HepG2 (cell line): ENCODE measurements around the gene STIP1. TPM values are rescaled to one million over a fixed set of nuclear protein-coding genes. Genes with fewer than 3 reads are reported as not detected.

Experiments used
- DNMT3B ChIP-seq: conservative IDR thresholded peaks from 2 replicates; pipeline ENCODE4 v1.6.1; 2016; ENCODE audit warnings: missing biosample characterization, control low read depth
- FOXJ3 ChIP-seq: sonication (generic); formaldehyde crosslinking; IDR thresholded peaks from 2 replicates; pipeline ENCODE4 v1.4.0; 2020; ENCODE audit warnings: missing genetic modification reagents, mild to moderate bottlenecking, borderline replicate concordance
- HCFC1 ChIP-seq: fragments of 150-350 bp; IDR thresholded peaks from 2 replicates; pipeline ENCODE4 v1.6.1; 2014; ENCODE audit warnings: low read depth, low read length
- NFIC ChIP-seq: IDR thresholded peaks from 2 replicates; pipeline ENCODE4 v1.6.1; 2012; ENCODE audit warnings: mild to moderate bottlenecking, low read length, inconsistent platforms
- NONO ChIP-seq, 2 experiments: fragments of 450-650 bp in 1 of 2; sonication (generic) in 1 of 2; formaldehyde crosslinking in 1 of 2; IDR thresholded peaks in 1 of 2; conservative IDR thresholded peaks in 1 of 2; 2 replicates each; pipeline versions ENCODE4 v1.6.1 to v1.8.0; 2017 to 2022; ENCODE audit warnings: mild to moderate bottlenecking in 1 of 2, missing genetic modification reagents in 1 of 2, moderate library complexity in 1 of 2
- PTBP1 ChIP-seq: fragments of 200-400 bp; formaldehyde crosslinking; IDR thresholded peaks from 2 replicates; pipeline ENCODE4 v1.6.1; 2018; ENCODE audit warnings: low read length, low read depth; ENCODE audit not compliant: poor library complexity, severe bottlenecking
- RFXANK ChIP-seq: IDR thresholded peaks from 2 replicates; pipeline ENCODE4 v1.6.1; 2016
- SIN3A ChIP-seq: IDR thresholded peaks from 2 replicates; pipeline ENCODE4 v1.6.1; 2011; ENCODE audit warnings: low read depth, mild to moderate bottlenecking, control low read depth, low read length, borderline replicate concordance
- SRSF4 ChIP-seq: fragments of 200-400 bp; formaldehyde crosslinking; IDR thresholded peaks from one replicate; pipeline ENCODE4 v1.6.1; 2018; ENCODE audit warnings: mild to moderate bottlenecking, low read depth, low read length, moderate library complexity; ENCODE audit not compliant: poor library complexity, severe bottlenecking
- TAF1 ChIP-seq: sonication (generic); formaldehyde crosslinking; IDR thresholded peaks from 2 replicates; pipeline ENCODE4 v1.4.0; 2020; ENCODE audit warnings: missing genetic modification reagents
- THAP11 ChIP-seq: IDR thresholded peaks from 2 replicates; pipeline ENCODE4 v1.6.1; 2016; ENCODE audit warnings: missing biosample characterization, missing genetic modification reagents
- YY1 ChIP-seq: IDR thresholded peaks from 2 replicates; pipeline ENCODE4 v1.6.1; 2011; ENCODE audit warnings: low read length, low read depth, moderate library complexity, mild to moderate bottlenecking; ENCODE audit not compliant: insufficient read depth, insufficient replicate concordance
- ZNF496 ChIP-seq: sonication (generic); formaldehyde crosslinking; IDR thresholded peaks from 2 replicates; pipeline ENCODE4 v1.8.1; 2023; ENCODE audit warnings: mild to moderate bottlenecking, moderate library complexity, missing genetic modification reagents; ENCODE audit not compliant: insufficient replicate concordance
- ZNF546 ChIP-seq: sonication (generic); formaldehyde crosslinking; conservative IDR thresholded peaks from 2 replicates; pipeline ENCODE4 v1.8.1; 2023; ENCODE audit warnings: mild to moderate bottlenecking, missing genetic modification reagents
- ZNF562 ChIP-seq: sonication (generic); formaldehyde crosslinking; IDR thresholded peaks from 2 replicates; pipeline ENCODE4 v1.8.0; 2022; ENCODE audit warnings: missing genetic modification reagents, borderline replicate concordance
- ZNF563 ChIP-seq: sonication (generic); formaldehyde crosslinking; IDR thresholded peaks from 2 replicates; pipeline ENCODE4 v1.8.0; 2022; ENCODE audit warnings: mild to moderate bottlenecking, moderate library complexity, missing genetic modification reagents
- ZNF768 ChIP-seq: sonication (generic); formaldehyde crosslinking; IDR thresholded peaks from 2 replicates; pipeline ENCODE4 v1.4.0; 2020; ENCODE audit warnings: missing genetic modification reagents
- ZNF775 ChIP-seq: sonication (generic); formaldehyde crosslinking; IDR thresholded peaks from 2 replicates; pipeline ENCODE4 v1.4.0; 2020; ENCODE audit warnings: missing genetic modification reagents, mild to moderate bottlenecking, moderate library complexity, borderline replicate concordance
- ZNF780A ChIP-seq: sonication (generic); formaldehyde crosslinking; IDR thresholded peaks from 2 replicates; pipeline ENCODE4 v1.8.0; 2022; ENCODE audit warnings: mild to moderate bottlenecking, missing genetic modification reagents, moderate library complexity
- ZNF83 ChIP-seq: sonication (generic); formaldehyde crosslinking; IDR thresholded peaks from 2 replicates; pipeline ENCODE4 v1.4.0; 2020; ENCODE audit warnings: missing genetic modification reagents, mild to moderate bottlenecking, borderline replicate concordance
- polyA plus RNA-seq, 8 experiments: library from polyadenylated mRNA; depleted of rRNA in 3 of 8; stranded (reverse) in 7 of 8; unstranded in 1 of 8; fragments of >200 nt; fragmentation: Illumina TruSeq in 4 of 8; extraction: Trizol in 4 of 8; gene quantifications; 2 replicates each; pipeline versions ENCODE4 v1.2.1 to v1.2.3, GENCODE V29; 2011 to 2016; ENCODE audit warnings: low read depth in 4 of 8, missing spikeins in 1 of 8, mixed read lengths in 1 of 8; ENCODE audit not compliant: insufficient read depth in 1 of 8
- total RNA-seq, 5 experiments: library from RNA; depleted of rRNA; stranded (reverse); fragments of >200 nt; fragmentation: Illumina TruSeq; extraction: Trizol; gene quantifications; 2 replicates each; pipeline ENCODE4 v1.2.3, GENCODE V29; 2016; ENCODE audit warnings: low read depth in 1 of 5
- TF ChIP-seq, protein P1 (sequence below): sonication (generic); formaldehyde crosslinking; IDR thresholded peaks from 2 replicates; pipeline ENCODE4 v1.5.0; 2020; ENCODE audit warnings: mild to moderate bottlenecking, missing genetic modification reagents, moderate library complexity
- TF ChIP-seq, protein P2 (sequence below): sonication (generic); formaldehyde crosslinking; IDR thresholded peaks from 2 replicates; pipeline ENCODE4 v1.4.0; 2020; ENCODE audit warnings: missing genetic modification reagents, borderline replicate concordance
- TF ChIP-seq, protein P3 (sequence below): sonication (generic); formaldehyde crosslinking; IDR thresholded peaks from 2 replicates; pipeline ENCODE4 v1.4.0; 2020; ENCODE audit warnings: mild to moderate bottlenecking, missing genetic modification reagents, borderline replicate concordance
- TF ChIP-seq, protein P4 (sequence below): sonication (generic); formaldehyde crosslinking; IDR thresholded peaks from 2 replicates; pipeline ENCODE4 v1.5.0; 2020; ENCODE audit warnings: missing genetic modification reagents

STIP1 gene
- total and polyA plus RNA-seq, 2 of the 13 experiments (the other 11 are each of a cell fraction or from before 2014, with no cell fraction given), result 81.1 to 217 TPM

DNA sequence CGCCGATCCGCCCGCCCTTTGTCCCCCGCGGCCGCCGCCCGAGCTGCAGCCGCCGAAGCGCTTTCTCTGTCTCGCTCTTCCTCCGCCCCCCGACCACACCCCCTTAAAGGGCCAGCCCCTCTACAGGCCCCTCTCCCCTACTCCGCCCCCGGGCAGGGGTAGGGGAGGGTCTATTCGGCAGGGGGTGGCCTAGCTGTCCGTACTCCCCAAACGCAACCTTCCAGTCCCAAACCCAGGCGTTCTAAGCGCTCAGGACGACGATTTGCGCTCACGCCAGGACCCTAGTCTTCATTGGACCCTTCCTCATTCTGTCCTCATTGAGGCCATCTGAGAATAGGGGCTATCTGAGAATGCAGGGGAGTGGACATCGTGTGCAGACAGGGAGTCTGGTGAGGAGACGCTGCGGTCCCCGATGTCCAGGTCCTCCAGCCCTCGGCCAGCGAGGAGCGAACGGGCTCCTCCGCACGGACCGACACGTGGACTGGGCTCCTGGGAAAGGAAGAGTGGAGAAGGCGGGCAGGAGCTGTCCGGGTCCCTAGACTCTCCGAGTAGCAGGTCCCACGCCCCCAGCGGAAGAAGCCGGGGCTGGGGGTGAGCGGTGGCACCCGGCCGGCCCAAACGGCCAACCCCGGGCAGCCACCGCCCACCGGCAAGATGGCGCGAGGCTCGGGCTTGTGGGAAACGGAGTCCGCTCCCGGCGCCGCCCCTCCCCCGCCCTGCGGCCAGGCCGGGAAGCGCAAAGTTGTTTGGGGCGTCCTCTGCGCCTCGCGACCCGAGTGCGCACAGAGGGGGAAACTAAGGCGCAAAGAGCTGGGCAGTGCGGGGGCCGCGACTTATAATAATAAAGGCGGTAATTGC lies 61.1 kb downstream of the STIP1 start, which contains the start of gene PPP1R14B (continued):
- TF ChIP-seq PTBP1 (no peak), ZNF562 (CRISPR knock-in tag) (no peak), THAP11 (CRISPR knock-in tag) (peak; percentile 97), DNMT3B (no peak), ZNF83 (CRISPR knock-in tag) (no peak; the same call in 1 of the 2 replicates), NFIC (no peak), NONO (IDR thresholded peaks at IDR 0.05) (no peak), NONO (CRISPR knock-in tag; conservative IDR thresholded peaks at IDR 0.05) (no peak; the same call in 1 of the 2 replicates), TAF1 (peak; percentile 77), ZNF768 (CRISPR knock-in tag) (no peak; the same call in 1 of the 2 replicates), ZNF563 (no peak), RFXANK (no peak), HCFC1 (peak; percentile 83), SRSF4 (no peak), SIN3A (peak; percentile 60; the same call in 1 of the 2 replicates), ZNF496 (no peak), ZNF780A (CRISPR knock-in tag) (no peak), YY1 (peak; percentile 98), ZNF546 (CRISPR knock-in tag) (peak; percentile 91), FOXJ3 (CRISPR knock-in tag) (no peak), ZNF775 (CRISPR knock-in tag) (no peak)
- TF ChIP-seq, protein P1, sequence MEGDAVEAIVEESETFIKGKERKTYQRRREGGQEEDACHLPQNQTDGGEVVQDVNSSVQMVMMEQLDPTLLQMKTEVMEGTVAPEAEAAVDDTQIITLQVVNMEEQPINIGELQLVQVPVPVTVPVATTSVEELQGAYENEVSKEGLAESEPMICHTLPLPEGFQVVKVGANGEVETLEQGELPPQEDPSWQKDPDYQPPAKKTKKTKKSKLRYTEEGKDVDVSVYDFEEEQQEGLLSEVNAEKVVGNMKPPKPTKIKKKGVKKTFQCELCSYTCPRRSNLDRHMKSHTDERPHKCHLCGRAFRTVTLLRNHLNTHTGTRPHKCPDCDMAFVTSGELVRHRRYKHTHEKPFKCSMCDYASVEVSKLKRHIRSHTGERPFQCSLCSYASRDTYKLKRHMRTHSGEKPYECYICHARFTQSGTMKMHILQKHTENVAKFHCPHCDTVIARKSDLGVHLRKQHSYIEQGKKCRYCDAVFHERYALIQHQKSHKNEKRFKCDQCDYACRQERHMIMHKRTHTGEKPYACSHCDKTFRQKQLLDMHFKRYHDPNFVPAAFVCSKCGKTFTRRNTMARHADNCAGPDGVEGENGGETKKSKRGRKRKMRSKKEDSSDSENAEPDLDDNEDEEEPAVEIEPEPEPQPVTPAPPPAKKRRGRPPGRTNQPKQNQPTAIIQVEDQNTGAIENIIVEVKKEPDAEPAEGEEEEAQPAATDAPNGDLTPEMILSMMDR (CRISPR knock-in tag), result no peak; the same call in none of the 2 replicates
- TF ChIP-seq, protein P2, sequence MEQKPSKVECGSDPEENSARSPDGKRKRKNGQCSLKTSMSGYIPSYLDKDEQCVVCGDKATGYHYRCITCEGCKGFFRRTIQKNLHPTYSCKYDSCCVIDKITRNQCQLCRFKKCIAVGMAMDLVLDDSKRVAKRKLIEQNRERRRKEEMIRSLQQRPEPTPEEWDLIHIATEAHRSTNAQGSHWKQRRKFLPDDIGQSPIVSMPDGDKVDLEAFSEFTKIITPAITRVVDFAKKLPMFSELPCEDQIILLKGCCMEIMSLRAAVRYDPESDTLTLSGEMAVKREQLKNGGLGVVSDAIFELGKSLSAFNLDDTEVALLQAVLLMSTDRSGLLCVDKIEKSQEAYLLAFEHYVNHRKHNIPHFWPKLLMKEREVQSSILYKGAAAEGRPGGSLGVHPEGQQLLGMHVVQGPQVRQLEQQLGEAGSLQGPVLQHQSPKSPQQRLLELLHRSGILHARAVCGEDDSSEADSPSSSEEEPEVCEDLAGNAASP (CRISPR knock-in tag), result no peak
- TF ChIP-seq, protein P3, sequence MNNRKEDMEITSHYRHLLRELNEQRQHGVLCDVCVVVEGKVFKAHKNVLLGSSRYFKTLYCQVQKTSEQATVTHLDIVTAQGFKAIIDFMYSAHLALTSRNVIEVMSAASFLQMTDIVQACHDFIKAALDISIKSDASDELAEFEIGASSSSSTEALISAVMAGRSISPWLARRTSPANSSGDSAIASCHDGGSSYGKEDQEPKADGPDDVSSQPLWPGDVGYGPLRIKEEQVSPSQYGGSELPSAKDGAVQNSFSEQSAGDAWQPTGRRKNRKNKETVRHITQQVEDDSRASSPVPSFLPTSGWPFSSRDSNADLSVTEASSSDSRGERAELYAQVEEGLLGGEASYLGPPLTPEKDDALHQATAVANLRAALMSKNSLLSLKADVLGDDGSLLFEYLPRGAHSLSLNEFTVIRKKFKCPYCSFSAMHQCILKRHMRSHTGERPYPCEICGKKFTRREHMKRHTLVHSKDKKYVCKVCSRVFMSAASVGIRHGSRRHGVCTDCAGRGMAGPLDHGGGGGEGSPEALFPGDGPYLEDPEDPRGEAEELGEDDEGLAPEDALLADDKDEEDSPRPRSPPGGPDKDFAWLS, result no peak
- TF ChIP-seq, protein P4, sequence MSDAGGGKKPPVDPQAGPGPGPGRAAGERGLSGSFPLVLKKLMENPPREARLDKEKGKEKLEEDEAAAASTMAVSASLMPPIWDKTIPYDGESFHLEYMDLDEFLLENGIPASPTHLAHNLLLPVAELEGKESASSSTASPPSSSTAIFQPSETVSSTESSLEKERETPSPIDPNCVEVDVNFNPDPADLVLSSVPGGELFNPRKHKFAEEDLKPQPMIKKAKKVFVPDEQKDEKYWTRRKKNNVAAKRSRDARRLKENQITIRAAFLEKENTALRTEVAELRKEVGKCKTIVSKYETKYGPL (CRISPR knock-in tag), result no peak
